Lower leg skin (tissue), 4 donors: Measurements from ENCODE around the gene JMJD1C. TPM values are rescaled to one million over a fixed set of nuclear protein-coding genes. Genes with fewer than 3 reads are reported as not detected.
"Not testable (repeated sequence)": the region's sequence is repeated elsewhere in the genome, so short reads cannot be mapped to it uniquely, and the experiment has no call there.

Experiments used
- DNase-seq, 2 donors: peaks; one replicate each; pipeline ENCODE4 v3.0.0-alpha.2; 2019; ENCODE audit warnings: low spot score in 2 of 2
- H3K4me3 ChIP-seq: fragments of 200-600 bp; sonication (generic); 2 replicates; pipeline ENCODE4 v1.5.1; 2017; ENCODE audit warnings: mild to moderate bottlenecking, low read depth; ENCODE audit not compliant: poor library complexity, severe bottlenecking
- CTCF ChIP-seq, 3 donors: fragments of 450-650 bp; IDR thresholded peaks; one replicate each; pipeline ENCODE4 v1.5.1; 2016; ENCODE audit warnings: antibody characterized with exemption in 3 of 3, mild to moderate bottlenecking in 3 of 3, moderate library complexity in 2 of 3
- POLR2A ChIP-seq, 2 donors: fragments of 450-650 bp; IDR thresholded peaks; one replicate each; pipeline ENCODE4 v1.6.1; 2016 to 2017; ENCODE audit warnings: antibody characterized with exemption in 2 of 2, mild to moderate bottlenecking in 1 of 2, moderate library complexity in 1 of 2
- WGBS, 2 donors: methylation state at CpG; one replicate each; pipeline ENCODE4 v1.1.5; 2018; 5-methylcytosine and 5-hydroxymethylcytosine counted together
- intact Hi-C: fragments of 100-400 bp; cut with DNase I; formaldehyde crosslinking; loops from one replicate; pipeline ENCODE4 v1.15.0; 2023; ENCODE audit warnings: low total_unique reads
- total RNA-seq, 4 donors: library from RNA; depleted of rRNA; stranded (reverse); fragments of >200 nt; gene quantifications; one replicate each; pipeline ENCODE4 v1.1.0, GENCODE V29; 2016

JMJD1C gene
- total RNA-seq, 4 donors from 2014 or later, result 82.0 to 92.5 (median 84.9) TPM

- TF ChIP-seq POLR2A (IDR thresholded peaks at IDR 0.05) (no peak), CTCF (IDR thresholded peaks at IDR 0.05) (no peak)
- no peak overlapping the region for H3K4me3 ChIP-seq
- 33 to 57% methylated on average over 4 of the region's 4 CpGs for WGBS, 2 donors
- DNase-seq, result no peak
- intact Hi-C loops, result no loop called here
Measured at GRCh38 chr10:63503395-63503794, 37.6 kb upstream of the JMJD1C start.

- DNase-seq, result no peak
- TF ChIP-seq POLR2A (IDR thresholded peaks at IDR 0.05) (no peak), CTCF (IDR thresholded peaks at IDR 0.05) (no peak)
- no peak overlapping the region for H3K4me3 ChIP-seq
- intact Hi-C loops, result no loop called here
- WGBS, 2 donors, result 87 to 96% methylated on average over 1 of the region's 1 CpG
Measured at GRCh38 chr10:63502832-63503231, 37.1 kb upstream of the JMJD1C start.

GRCh38 chr10:63501954-63502353 is 36.2 kb upstream of the JMJD1C start:
- TF ChIP-seq CTCF (IDR thresholded peaks at IDR 0.05) (no peak), POLR2A (IDR thresholded peaks at IDR 0.05) (no peak)
- no peak for DNase-seq
- WGBS, 2 donors, result 87 to 88% methylated on average over 1 of the region's 1 CpG
- H3K4me3 ChIP-seq, result no peak overlapping the region
- intact Hi-C loops, result no loop called here

GRCh38 chr10:63500551-63500950 is 34.8 kb upstream of the JMJD1C start:
- intact Hi-C loops, H3K4me3 ChIP-seq, DNase-seq: not testable (repeated sequence)
- WGBS, 2 donors, result 92 to 98% methylated on average over 5 of the region's 5 CpGs

GRCh38 chr10:63498665-63499064 is 32.9 kb upstream of the JMJD1C start:
- TF ChIP-seq POLR2A (IDR thresholded peaks at IDR 0.05) (no peak), CTCF (IDR thresholded peaks at IDR 0.05) (no peak)
- no peak overlapping the region for H3K4me3 ChIP-seq
- WGBS, 2 donors, result 64 to 80% methylated on average over 1 of the region's 1 CpG
- DNase-seq, result no peak
- intact Hi-C loops, result no loop called here

GRCh38 chr10:63497321-63497720 is 31.5 kb upstream of the JMJD1C start:
- intact Hi-C loops, result no loop called here
- TF ChIP-seq CTCF (IDR thresholded peaks at IDR 0.05), result no peak
- no peak for TF ChIP-seq POLR2A (IDR thresholded peaks at IDR 0.05)

More at GRCh38 chr10:63497321-63497720, 31.5 kb upstream of the JMJD1C start:
- no peak overlapping the region for H3K4me3 ChIP-seq
- WGBS, 2 donors, result 63 to 67% methylated on average over 1 of the region's 1 CpG
- DNase-seq, result no peak
